PFSK-1 (cell line): ENCODE measurements around the gene GPRIN2.

Source experiments
- POLR2AphosphoS5 ChIP-seq: IDR thresholded peaks from 2 replicates; pipeline ENCODE4 v1.6.1; 2012; ENCODE audit warnings: low read depth, mild to moderate bottlenecking, control low read depth, low read length, moderate library complexity
- SIN3A ChIP-seq: IDR thresholded peaks from 2 replicates; pipeline ENCODE4 v1.6.1; 2012; ENCODE audit warnings: mild to moderate bottlenecking, low read length, moderate library complexity, borderline replicate concordance; ENCODE audit not compliant: insufficient read depth
- TAF1 ChIP-seq: IDR thresholded peaks from 2 replicates; pipeline ENCODE4 v1.6.1; 2012; ENCODE audit warnings: low read length, control low read depth, borderline replicate concordance; ENCODE audit not compliant: insufficient read depth
- TF ChIP-seq, protein P1 (sequence below), 2 experiments: IDR thresholded peaks; 2 replicates each; pipeline versions ENCODE4 v1.6.1 to v1.8.0; 2011 to 2012; ENCODE audit warnings: low read depth in 2 of 2, low read length in 2 of 2, control low read depth in 1 of 2, inconsistent platforms in 1 of 2, mild to moderate bottlenecking in 1 of 2, moderate library complexity in 1 of 2; ENCODE audit not compliant: insufficient read depth in 1 of 2

DNA sequence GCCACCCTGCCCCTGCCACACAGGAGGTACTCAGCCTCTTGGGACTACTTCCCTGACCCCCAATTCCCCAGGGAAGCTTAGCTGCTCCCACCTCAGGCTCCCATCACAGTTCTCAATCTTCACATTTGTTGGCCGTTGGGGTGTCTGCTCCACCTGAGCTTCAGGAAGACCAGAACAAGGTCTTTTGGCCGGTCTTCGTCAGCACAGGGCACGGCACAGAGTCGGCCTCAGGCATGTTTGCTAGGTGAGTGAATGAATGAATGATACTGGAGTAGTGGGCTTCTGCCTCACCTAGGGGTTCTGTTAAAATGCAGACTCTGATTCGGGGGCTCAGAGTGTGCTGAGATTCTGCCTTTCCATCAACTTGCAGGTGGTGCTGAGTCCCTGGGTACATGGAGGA lies 20.3 kb downstream of the GPRIN2 start:
- TF ChIP-seq POLR2AphosphoS5, result no peak
- TF ChIP-seq, protein P1, sequence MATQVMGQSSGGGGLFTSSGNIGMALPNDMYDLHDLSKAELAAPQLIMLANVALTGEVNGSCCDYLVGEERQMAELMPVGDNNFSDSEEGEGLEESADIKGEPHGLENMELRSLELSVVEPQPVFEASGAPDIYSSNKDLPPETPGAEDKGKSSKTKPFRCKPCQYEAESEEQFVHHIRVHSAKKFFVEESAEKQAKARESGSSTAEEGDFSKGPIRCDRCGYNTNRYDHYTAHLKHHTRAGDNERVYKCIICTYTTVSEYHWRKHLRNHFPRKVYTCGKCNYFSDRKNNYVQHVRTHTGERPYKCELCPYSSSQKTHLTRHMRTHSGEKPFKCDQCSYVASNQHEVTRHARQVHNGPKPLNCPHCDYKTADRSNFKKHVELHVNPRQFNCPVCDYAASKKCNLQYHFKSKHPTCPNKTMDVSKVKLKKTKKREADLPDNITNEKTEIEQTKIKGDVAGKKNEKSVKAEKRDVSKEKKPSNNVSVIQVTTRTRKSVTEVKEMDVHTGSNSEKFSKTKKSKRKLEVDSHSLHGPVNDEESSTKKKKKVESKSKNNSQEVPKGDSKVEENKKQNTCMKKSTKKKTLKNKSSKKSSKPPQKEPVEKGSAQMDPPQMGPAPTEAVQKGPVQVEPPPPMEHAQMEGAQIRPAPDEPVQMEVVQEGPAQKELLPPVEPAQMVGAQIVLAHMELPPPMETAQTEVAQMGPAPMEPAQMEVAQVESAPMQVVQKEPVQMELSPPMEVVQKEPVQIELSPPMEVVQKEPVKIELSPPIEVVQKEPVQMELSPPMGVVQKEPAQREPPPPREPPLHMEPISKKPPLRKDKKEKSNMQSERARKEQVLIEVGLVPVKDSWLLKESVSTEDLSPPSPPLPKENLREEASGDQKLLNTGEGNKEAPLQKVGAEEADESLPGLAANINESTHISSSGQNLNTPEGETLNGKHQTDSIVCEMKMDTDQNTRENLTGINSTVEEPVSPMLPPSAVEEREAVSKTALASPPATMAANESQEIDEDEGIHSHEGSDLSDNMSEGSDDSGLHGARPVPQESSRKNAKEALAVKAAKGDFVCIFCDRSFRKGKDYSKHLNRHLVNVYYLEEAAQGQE (IDR thresholded peaks at IDR 0.05; ENCODE audit: insufficient read depth in 1 of 2, low read depth in 2 of 2, low read length in 2 of 2), result no peak
- no peak for TF ChIP-seq TAF1
- no peak for TF ChIP-seq SIN3A
